Measurements from ENCODE around the gene SCAPER.

Gene SCAPER

GRCh38 chr15:76861815-76862397 is 43.2 kb downstream of the SCAPER start:
- POLR2A ChIA-PET, result no interaction called here
- no peak overlapping the region for H3K27ac ChIP-seq (ENCODE audit: extremely low read depth, low read depth, low read length)
- peaks cover 36% of the 10 kb centered on the region; the same call in 1 of the 2 replicates for H3K4me1 ChIP-seq (ENCODE audit: control insufficient read depth, insufficient read depth, low read length)
- H3K36me3 ChIP-seq (ENCODE audit: control insufficient read depth in 2 of 2, insufficient read depth in 1 of 2, low read length in 2 of 2), result peaks cover 0 to 3% of the 10 kb centered on the region in 2 experiments; a peak in 1 of 3 replicates
- H3K4me3 ChIP-seq (ENCODE audit: low read depth, low read length), result no peak overlapping the region
- CTCF ChIA-PET, result no interaction called here
- H3K9me3 ChIP-seq (ENCODE audit: control insufficient read depth, insufficient read depth, low read depth, low read length), result no peaks in the 10 kb centered on the region
- TF ChIP-seq ZXDB (tag by site-specific recombination; IDR thresholded peaks at IDR 0.05), result peak; percentile 51; the same call in 1 of the 2 replicates
- peak; percentile 61; the same call in 1 of the 2 replicates for TF ChIP-seq ZNF398 (tag by site-specific recombination; IDR thresholded peaks at IDR 0.05)
- peak; percentile 47 for TF ChIP-seq FEZF1 (tag by site-specific recombination; IDR thresholded peaks at IDR 0.05)
- TF ChIP-seq PRDM10 (tag by site-specific recombination; IDR thresholded peaks at IDR 0.05), result peak; percentile 95
- TF ChIP-seq ZIC2 (tag by site-specific recombination; IDR thresholded peaks at IDR 0.05), result peak; percentile 26; the same call in 1 of the 2 replicates
- TF ChIP-seq ZNF580 (tag by site-specific recombination; IDR thresholded peaks at IDR 0.05), result peak; percentile 47; the same call in 1 of the 2 replicates
- TF ChIP-seq WT1 (tag by site-specific recombination; IDR thresholded peaks at IDR 0.05), result peak; percentile 85
- TF ChIP-seq ZEB2 (tag by site-specific recombination; IDR thresholded peaks at IDR 0.05), result peak; percentile 29; the same call in 1 of the 2 replicates
- TF ChIP-seq PATZ1 (tag by site-specific recombination; IDR thresholded peaks at IDR 0.05), result 0 out of 2 replicates have a peak, but pooled peaks have one; percentile 11
- TF ChIP-seq PRDM6 (tag by site-specific recombination; IDR thresholded peaks at IDR 0.05), result peak; percentile 65
- TF ChIP-seq HIC1 (tag by site-specific recombination; IDR thresholded peaks at IDR 0.05), result no peak
- peak; percentile 60 for TF ChIP-seq KLF1 (tag by site-specific recombination; IDR thresholded peaks at IDR 0.05)
- TF ChIP-seq INSM2 (tag by site-specific recombination; IDR thresholded peaks at IDR 0.05), result no peak
- peak; percentile 30; the same call in 1 of the 2 replicates for TF ChIP-seq ZNF335 (tag by site-specific recombination; conservative IDR thresholded peaks at IDR 0.05)
- TF ChIP-seq PRDM1 (tag by site-specific recombination; IDR thresholded peaks at IDR 0.05), result no peak
- peak; percentile 45; the same call in 1 of the 2 replicates for TF ChIP-seq SP7 (tag by site-specific recombination; IDR thresholded peaks at IDR 0.05)
- TF ChIP-seq ZNF658 (tag by site-specific recombination; IDR thresholded peaks at IDR 0.05), result no peak
- TF ChIP-seq ZNF664 (tag by site-specific recombination; IDR thresholded peaks at IDR 0.05), result no peak
- TF ChIP-seq MZF1 (tag by site-specific recombination; IDR thresholded peaks at IDR 0.05; ENCODE audit: borderline replicate concordance), result peak; percentile 97
- no peak for TF ChIP-seq BCL6B (tag by site-specific recombination; IDR thresholded peaks at IDR 0.05)
- no peak for TF ChIP-seq ZNF626 (tag by site-specific recombination; IDR thresholded peaks at IDR 0.05)
- TF ChIP-seq ZNF610 (tag by site-specific recombination; IDR thresholded peaks at IDR 0.05; ENCODE audit: borderline replicate concordance), result peak; percentile 40; the same call in 1 of the 2 replicates

All from HEK293 (cell line).